Left renal cortex interstitium (tissue), 4 donors: Measurements from ENCODE around the gene GZMM. TPM values are rescaled to one million over a fixed set of nuclear protein-coding genes. Genes with fewer than 3 reads are reported as not detected.

Experiments
- DNase-seq, 4 donors: peaks; one replicate each; pipeline ENCODE4 v3.0.0-alpha.2; 2013; ENCODE audit warnings: low read depth in 4 of 4, low spot score in 2 of 4, missing footprints in 1 of 4
- polyA plus RNA-seq, 4 donors: library from polyadenylated mRNA; unstranded; fragments of 120-200 nt; gene quantifications; one replicate each; pipeline ENCODE4 v1.2.1, GENCODE V29; 2013; ENCODE audit not compliant: insufficient read length in 4 of 4

Gene GZMM
- polyA plus RNA-seq, 4 donors = 0.25 to 0.48 (median 0.28) TPM

DNA sequence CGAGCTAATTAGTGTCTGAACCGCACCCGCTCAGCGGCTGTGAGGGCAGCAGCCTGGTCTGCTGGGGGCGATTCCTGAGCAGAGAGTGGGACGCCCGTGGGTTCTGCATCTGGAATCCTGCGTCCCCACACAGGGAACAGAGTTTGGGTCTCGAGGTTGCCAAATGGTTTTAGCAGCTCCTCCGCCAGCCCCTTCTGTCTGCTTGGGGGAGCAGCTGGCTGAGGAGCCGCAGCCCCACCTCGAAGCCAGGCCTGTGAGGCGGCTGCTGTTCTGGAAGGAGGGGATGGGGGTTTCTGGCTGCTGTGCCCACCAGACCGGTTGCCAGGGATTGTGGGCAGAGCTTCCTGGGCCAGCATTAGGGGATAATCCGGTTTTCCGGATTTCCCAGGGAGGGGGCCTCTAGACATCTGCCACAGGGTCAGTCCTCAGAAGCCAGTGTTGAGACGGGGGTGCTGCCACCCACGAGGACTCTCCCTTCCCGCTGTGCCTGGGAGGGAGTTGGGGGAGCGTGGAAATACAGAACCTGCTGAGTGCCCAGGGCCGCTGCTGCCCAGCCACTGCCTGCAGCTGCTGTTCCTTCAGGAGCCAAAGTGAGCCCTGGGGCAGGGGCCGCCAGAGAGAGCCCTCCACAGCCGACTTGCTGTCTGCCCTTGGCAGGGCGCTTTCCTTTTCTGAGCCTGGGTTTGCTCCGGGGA is 10.3 kb upstream of the GZMM start:
- DNase-seq = no peak

DNA sequence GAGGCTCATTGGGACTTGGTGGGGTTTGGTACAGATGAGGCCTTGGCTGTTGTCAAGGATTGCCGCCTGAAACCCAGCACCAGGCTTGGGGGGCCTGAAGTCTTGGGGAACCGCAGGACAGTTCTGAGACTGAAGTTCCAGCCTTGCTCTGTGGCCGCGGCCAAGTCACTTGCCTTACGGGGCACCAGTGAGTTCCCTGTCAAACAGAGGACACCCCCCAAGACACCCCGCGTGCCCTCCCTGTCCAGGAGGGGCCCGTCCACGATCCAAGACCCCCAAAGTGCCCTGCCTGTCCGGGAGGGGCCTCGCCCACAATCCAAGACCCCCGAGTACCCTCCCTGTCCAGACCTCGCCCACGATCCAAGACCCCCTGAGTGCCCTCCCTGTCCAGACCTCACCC is 9.8 kb upstream of the GZMM start:
- no peak for DNase-seq

DNA sequence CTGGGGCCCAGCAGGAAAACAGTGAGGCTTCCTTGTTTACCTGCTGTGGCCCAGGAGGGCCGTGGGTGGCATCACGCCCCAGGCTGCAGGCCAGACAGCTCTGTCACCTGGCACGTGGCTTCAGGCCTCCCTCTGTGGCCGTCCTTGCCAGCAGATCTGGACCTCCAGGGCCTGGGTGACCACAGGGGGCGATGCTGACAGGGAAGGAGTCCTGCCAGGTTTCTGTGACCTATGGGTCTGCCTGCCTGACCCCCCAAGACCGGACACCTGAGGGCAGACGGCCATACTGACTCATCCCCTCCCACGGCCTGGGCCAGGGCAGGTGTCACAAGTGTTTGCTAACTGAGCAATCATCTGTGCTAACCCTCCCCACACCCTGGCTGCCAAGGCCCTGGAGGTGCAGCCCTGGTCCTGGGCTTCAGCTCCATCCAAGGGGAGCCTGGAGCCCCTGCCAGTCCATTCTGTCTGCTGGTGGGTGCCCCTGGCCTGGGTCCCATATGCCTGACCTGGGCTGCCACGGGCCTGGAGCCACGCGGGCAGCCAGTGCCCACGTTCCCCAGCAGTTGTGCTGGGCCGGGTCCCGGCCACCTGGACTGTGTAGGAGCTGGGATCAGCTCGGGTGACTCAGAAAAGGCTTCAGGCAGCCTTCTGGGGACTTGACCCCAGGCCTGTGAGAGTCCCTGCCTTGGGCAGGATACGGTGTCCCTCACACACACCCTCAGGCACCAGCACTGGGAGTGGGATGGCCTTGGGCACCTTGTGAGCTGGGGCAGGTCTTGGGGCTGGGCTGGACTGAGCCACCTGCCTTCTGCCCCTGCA is 8.6 kb upstream of the GZMM start:
- no peak for DNase-seq

DNA sequence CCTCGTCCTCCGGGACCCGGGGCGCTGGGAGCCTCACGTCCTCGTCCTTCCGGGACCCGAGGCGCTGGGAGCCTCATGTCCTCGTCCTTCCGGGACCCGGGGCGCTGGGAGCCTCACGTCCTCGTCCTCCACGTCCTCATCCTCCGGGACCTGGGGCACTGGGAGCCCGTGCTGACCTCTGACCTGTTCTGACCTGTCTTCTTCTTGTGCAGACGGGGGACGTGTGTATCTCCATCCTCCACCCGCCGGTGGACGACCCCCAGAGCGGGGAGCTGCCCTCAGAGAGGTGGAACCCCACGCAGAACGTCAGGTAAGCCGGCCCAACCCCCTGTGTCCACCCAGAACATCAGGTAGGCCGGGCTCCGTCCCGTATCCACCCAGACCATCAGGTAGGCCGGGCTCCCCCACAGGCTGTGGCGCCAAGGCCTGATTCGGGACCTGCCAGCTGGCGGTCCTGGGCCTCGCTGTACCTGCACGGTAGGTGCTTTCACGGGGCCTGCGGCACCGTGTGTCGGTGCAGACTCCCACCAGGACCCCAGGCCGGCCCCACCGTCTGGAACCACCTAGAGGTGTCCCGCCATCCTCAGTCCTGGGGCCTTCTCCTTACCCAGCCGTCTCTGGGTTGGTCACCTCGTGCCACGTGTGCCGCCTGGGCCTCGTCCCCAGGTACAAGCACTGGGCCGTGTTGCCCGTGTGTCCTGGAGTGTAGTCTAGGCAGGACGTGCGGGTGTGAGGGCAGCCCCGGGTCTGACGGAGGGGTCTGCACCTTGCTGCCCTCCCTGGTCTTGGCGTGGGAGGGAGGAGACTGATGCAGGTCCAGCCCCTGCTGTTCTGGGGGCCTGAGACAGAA is 7.6 kb upstream of the GZMM start:
- DNase-seq = no peak

GRCh38 chr19:536881-537404 is 6.9 kb upstream of the GZMM start:
- DNase-seq = no peak

DNA sequence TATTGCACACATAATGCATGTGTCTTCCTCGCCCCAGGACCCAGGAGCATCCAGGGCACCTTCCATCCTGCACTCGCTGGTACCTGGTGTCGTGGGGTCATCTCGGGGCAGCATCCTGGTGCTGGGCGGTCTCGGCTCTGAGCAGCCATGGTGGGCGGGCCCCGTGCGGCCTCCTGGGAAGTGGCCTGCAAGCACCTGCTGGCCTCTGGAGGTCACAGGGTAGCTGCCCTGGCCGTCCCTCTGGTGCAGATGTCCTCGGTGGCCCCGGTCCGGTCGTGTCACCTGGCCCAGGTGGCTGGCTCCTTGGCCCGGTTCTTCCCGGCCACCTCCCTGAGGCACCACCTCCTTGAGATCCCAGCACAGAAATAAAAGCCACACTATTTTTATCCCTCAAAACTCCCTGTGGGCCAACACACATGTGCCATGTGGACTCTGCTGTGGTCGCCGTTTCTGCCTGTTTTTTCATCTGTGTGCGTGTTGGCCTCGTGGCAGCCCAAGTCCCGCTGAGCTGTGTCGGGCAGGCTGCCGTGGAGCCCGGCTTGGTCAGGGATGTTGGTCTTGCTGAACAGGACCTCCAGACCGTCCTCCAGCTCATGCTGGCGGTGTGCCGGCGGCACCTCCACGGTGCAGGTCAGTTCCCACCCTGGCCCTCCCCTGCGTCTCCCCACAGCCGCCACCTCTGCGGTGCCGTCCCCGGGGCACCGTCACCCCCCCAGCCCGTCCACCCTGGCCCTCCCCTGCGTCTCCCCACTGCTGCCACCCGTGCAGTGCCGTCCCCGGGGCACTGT is 5.0 kb upstream of the GZMM start:
- no peak for DNase-seq

DNA sequence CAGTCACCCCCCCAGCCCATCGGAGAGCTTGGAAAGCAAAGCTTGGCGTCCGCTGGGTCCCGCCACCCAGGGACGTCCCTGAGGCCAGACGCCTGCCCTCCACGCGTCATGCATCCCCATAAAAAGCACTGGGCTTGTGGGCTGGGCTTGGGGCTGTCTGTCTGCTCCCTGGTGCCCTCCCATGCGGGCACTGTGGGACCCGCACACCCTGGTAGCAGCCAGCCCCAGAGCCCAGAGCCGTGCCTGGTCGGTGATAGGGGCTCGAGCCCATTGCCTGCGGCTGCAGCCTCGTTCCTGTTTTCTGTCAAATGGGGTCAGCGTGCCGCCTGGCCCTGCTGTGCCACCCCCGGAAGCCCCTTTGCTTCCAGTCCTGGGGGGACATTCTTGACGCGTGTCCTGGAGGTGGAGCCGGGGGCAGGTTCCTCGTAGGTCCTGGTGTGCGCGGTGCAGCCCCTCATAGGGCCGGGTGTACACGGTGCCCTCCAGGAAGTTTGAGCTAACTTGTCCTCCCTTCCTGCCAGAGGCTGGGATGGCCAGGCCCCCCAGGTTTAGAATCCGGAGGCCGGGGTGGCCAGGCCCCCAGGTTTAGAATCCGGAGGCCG is 4.3 kb upstream of the GZMM start:
- no peak for DNase-seq

GRCh38 chr19:540867-541637 is 2.8 kb upstream of the GZMM start:
- DNase-seq = no peak

DNA sequence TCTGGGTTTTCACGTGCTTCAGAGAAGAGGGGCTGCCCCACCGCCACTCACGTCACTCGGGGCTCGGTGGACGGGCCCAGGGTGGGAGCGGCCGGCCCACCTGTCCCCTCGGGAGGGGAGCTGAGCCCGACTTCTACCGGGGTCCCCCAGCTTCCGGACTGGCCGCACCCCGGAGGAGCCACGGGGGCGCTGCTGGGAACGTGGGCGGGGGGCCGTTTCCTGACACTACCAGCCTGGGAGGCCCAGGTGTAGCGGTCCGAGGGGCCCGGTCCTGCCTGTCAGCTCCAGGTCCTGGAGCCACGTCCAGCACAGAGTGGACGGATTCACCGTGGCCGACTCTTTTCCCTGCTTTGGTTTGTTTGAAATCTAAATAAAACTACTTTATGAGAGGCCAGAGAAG is 2.2 kb upstream of the GZMM start:
- no peak for DNase-seq

DNA sequence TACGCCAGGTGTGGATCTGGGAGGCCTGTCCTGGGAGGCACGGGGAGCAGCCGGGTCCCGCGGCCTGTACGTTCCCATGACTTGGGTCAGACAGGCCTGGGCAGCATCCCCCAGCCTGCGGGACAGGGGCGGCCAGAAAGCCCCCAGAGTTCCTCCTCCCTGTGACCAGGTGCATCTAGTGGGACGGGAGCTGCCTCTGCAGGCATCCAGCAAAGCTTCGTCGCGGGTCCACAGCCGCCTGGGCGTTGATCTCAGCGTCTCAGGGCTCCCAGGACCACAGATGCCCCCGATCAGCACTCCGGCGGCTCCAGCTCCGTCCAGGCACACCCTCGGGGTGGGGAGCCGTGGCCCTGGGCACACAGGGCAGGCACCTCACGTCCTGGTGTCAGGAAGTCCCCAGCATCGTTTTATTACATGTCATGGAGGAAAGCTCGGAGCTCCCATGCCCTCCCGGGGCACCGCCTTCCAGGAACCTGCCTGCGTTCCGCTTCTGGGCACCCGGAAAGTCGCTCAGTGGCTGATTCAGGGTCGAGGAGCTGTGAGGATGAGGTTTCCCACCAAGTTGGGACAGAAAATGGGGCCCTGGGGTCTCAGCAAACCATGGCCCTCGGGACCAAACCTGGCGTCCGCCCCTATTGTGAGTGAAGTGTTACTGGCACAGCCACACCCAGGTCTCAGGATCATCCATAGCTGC is 1.5 kb upstream of the GZMM start:
- no peak for DNase-seq

GRCh38 chr19:547117-547516 is 3.3 kb downstream of the GZMM start:
- DNase-seq = no peak

DNA sequence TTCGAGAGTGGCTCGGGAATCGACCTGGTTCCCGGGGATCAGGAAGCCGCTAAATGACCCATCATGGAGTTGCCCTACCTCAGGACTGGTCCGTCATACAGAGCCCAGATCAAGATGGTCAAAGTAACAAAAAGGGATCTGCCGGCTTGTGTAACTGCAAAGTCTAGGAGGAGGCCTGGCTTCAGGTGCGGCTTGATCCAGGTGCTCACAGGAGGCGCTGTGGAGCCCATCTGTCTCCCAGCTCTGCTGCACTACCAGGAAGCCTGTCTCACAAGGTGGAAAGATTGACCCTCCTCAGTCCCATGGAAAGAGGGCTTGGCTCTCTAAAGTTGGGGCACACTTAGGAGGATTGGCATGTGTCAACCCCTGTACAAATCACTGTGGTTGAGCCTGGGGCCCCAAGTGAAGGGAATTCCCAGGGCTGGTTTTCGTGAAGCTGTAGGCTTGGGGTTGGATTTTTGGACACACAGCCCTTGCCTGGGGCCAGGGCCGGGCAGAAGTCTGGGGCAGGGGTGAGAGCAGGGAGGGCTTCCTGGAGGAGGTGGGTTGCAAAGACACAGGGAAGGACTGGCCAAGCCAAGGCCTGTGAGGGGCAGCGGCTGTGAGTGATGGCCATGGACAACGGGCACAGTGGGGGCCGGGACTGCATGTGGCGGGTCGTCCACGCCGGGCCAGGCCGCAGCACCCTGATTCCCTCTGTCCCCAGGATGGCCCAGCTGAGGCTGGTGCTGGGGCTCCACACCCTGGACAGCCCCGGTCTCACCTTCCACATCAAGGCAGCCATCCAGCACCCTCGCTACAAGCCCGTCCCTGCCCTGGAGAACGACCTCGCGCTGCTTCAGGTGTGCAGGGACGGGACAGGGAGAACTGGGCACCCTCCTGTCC is 4.2 kb downstream of the GZMM start:
- DNase-seq = no peak

DNA sequence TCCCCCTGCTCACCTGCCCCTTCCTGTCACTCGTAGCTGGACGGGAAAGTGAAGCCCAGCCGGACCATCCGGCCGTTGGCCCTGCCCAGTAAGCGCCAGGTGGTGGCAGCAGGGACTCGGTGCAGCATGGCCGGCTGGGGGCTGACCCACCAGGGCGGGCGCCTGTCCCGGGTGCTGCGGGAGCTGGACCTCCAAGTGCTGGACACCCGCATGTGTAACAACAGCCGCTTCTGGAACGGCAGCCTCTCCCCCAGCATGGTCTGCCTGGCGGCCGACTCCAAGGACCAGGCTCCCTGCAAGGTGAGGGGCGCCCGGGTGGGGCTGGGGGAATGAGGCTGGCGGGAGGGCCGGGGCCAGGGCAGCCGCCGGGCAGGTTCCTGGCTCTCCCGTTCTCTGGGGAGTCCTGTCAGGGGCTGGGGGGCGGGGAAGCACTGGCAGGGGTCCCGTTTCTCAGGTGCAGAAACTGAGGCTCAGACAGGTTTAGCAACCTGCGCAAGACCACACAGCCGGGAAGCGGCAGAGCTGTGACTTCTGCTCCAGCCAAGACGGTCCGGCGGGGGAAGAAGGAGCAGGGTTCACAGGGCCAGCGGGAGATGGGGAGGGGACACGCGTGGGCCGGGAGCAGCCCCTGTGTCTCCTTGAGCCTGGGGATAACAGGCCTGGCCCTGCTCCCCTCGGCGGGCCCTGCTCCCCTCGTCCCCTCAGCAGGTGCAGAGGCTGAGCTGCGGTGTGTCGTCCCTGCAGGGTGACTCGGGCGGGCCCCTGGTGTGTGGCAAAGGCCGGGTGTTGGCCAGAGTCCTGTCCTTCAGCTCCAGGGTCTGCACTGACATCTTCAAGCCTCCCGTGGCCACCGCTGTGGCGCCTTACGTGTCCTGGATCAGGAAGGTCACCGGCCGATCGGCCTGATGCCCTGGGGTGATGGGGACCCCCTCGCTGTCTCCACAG is 5.3 kb downstream of the GZMM start:
- no peak for DNase-seq

DNA sequence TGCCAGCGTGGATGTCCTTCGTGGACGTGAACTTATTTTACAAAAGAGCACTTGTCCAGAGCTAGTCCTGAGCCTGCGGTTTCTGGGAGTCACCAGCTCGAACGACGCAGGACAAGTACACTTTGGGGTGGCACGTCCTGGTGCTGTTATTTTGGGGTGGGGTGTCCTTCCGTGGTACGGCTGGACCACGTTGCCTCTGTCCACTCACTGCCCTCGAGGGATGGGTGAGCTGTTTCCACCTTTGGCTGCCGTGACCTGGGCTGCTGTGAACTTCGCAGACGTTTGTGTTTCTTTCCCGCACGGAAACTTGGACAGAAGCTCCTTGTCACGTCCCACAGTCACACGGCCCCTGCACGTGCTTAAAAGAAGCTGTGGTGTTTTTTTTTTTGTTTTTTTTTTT is 11.0 kb downstream of the GZMM start:
- no peak for DNase-seq

GRCh38 chr19:555474-555808 is 11.6 kb downstream of the GZMM start:
- DNase-seq = no peak

DNA sequence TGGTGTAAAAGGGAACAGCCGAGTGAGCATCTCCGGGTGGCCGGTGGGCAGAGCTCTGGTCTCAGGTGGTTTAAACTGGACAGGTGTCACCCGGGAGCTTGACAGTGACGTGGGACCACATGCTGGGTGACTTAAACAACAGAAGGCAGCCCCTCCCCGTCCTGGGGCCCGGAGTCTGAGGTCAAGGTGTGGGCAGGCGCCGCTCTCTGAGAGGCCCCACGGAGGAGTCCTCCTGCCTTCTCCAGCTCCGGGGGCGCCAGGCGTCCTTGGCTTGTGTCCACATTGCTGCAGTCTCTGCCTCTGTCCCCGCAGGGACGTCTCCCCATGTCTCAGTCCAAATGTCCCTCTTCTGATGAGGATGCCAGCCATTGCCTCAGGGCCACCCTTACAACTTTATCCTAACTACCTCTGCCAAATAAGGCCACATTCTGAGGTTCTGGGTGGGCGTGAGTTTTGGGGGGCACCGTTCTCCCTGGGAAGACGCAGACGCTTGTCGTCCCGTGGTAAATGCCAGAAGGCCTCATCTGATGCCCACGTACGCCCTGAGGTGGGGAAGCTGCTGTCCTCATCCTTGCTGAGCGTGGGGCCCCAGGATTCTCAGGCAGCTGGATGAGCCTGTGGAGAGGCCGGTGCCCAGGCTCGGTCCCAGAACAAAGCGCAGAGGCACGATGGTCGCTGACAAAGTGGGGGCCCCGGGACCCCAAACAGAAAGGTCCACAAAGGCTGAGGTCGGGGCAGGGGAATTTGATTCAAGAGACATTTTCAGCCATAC is 12.9 kb downstream of the GZMM start:
- no peak for DNase-seq
